ENCODE results near the gene IGSF9B.

- TF ChIP-seq EP300 (IDR thresholded peaks at IDR 0.05) (no peak), POLR2A (IDR thresholded peaks at IDR 0.05; ENCODE audit: low read depth) (no peak), CTCF (IDR thresholded peaks at IDR 0.05) (no peak)
Measured at GRCh38 chr11:133975488-133975849, 18.7 kb upstream of the IGSF9B start.
